Measurements from ENCODE around the gene MZF1.
A peak's percentile ranks its signal among the peaks of the same experiment; 100 is the strongest.

- TF ChIP-seq EZH2phosphoT487 (IDR thresholded peaks at IDR 0.05; ENCODE audit: borderline replicate concordance, low read length) (no peak), CTCF (conservative IDR thresholded peaks at IDR 0.05; ENCODE audit: low read depth, low read length) (peak; percentile 99)
Observed at GRCh38 chr19:58581227-58582141, 8.3 kb upstream of the MZF1 start.
